Measurements from ENCODE around the gene PPIE.
"Not testable (repeated sequence)": the region's sequence is repeated elsewhere in the genome, so short reads cannot be mapped to it uniquely, and the experiment has no call there.

The PPIE gene

GRCh38 chr1:39777896-39778295 is 39.2 kb downstream of the PPIE start:
- not testable (repeated sequence) for DNase-seq (ENCODE audit: low read depth)

DNA sequence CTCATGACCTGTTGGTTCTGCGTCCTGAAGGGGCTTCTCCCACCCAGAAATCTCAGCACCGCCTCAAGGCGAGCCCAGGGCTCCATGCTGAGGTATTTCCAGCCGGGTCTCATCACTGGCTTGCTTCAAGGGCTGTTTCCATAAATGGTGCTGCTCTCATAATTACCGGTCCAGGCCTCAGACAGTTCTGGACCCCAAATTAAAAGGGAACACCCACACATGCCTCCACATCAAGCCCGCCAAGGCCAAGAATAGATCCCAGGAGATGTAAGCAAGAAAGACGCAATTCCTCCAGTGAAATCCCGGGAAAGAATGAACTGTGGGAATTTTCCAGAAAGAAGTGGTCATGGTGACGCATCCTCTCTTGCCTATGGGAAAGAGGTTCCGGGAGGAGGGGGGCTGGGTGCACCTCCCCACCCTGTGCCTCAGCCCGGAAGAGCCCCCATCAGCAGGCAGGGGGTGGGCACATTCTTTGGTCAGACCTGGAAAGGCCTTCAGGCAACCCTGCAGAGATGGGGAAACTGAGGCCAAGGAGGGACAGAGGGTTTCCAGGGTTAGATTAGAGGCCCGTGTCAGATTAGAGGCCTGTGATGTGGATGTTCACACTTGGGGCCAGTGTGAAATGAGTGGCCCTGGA is 39.9 kb downstream of the PPIE start:
- not testable (repeated sequence) for DNase-seq (ENCODE audit: low read depth)

DNA sequence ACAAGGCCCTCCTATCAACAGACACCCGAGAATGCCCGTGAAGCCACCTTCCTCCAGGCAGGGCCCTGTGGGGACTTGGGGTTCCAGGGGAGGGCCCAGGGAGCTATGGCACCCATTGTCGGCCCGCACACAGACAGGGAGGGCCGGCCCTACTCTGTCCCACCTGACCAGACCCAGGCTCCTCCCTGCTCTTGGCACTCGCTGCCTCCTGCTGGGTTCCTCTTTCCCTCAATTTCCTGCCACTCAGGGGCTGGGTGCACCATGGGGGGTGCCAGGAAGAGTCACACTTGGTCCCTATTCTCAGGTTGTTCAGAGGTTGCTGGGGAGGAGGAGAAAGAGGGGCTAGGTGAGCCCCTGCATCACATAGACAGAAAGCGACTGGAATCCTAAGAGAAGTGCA is 40.5 kb downstream of the PPIE start:
- no peak for DNase-seq (ENCODE audit: low read depth)

GRCh38 chr1:39779821-39780220 is 41.1 kb downstream of the PPIE start:
- no peak for DNase-seq (ENCODE audit: low read depth)

- DNase-seq (ENCODE audit: low read depth), result no peak
Observed at GRCh38 chr1:39781349-39781715, 42.6 kb downstream of the PPIE start.

GRCh38 chr1:39782103-39782502 is 43.4 kb downstream of the PPIE start:
- no peak for DNase-seq (ENCODE audit: low read depth)

DNA sequence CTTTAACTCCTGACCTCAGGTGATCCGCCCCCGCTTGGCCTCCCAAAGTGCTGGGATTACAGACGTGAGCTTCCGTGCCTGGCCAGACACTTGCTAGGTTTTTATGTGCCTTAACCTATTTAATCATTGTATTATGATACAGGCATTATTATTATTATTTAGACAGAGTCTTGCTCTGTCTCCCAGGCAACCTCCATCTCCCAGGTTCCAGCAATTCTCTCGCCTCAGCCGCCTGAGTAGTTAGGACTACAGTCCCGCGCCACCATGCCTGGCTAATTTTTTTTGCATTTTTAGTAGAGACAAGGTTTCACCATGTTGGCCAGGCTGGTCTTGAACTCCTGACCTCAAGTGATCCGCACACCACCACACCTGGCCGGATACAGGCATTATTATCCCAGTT is 44.0 kb downstream of the PPIE start:
- DNase-seq (ENCODE audit: low read depth), result not testable (repeated sequence)

- not testable (repeated sequence) for DNase-seq (ENCODE audit: low read depth)
Observed at GRCh38 chr1:39786303-39787107, 47.8 kb downstream of the PPIE start.

DNA sequence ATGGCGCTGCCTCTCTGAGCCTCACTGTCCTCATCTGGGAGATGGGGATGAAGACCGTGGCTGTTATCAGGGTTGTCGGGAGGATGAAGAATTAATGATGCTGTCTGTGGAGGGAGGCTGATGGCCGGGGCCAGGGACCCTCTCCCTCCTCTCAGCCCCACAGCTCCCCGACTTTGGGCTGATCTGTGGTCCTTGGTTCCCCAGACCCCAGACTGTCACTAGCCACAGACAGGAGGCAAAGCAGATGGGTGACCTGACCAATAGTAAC is 48.4 kb downstream of the PPIE start:
- not testable (repeated sequence) for DNase-seq (ENCODE audit: low read depth)

DNA sequence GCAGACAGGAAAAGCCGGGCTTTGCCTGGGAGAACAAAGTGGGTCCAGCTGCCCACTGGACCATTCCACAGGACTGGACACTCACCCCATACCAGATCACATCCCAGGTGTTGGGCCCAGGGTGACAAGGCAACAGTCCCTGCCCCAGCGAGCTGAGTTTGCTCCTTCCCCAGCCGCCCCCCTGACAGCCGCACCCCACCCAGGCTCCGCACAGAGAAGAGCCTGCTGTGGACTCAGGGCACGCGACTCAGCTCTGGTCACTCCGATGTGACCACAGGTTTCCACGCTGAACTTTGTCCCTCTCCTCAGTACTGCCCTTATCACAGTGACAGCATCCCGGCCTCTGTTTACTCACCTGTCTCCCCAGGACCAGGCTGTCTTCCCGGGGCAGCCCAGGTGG is 48.8 kb downstream of the PPIE start:
- DNase-seq (ENCODE audit: low read depth), result no peak

GRCh38 chr1:39787964-39788363 is 49.3 kb downstream of the PPIE start:
- DNase-seq (ENCODE audit: low read depth), result not testable (repeated sequence)

DNA sequence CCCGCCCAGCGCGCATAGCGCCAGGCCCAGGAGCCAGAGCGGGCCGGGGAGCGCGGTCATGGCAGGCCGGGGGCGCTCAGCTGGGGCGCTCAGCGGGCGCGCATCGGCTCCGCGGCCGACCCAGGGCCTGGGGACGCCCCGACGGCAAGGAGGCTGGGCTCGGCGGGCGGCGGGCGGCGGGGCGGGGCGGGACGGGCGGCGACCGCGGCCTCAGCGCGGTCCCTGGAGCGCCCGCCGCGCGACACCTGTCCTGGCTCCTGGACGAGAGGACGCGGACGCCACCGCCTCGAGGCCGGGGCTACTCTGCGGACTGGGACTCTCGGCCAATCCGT is 49.7 kb downstream of the PPIE start:
- no peak for DNase-seq (ENCODE audit: low read depth)

GRCh38 chr1:39788758-39789570 is 50.3 kb downstream of the PPIE start, which contains the start of gene BMP8B:
Gene BMP8B (minus strand): TSS chr1:39788865. CDS start chr1:39788485, 380 bp downstream.
- no peak for DNase-seq (ENCODE audit: low read depth)

GRCh38 chr1:39789571-39790110 is 51.0 kb downstream of the PPIE start:
- DNase-seq (ENCODE audit: low read depth), result no peak

DNA sequence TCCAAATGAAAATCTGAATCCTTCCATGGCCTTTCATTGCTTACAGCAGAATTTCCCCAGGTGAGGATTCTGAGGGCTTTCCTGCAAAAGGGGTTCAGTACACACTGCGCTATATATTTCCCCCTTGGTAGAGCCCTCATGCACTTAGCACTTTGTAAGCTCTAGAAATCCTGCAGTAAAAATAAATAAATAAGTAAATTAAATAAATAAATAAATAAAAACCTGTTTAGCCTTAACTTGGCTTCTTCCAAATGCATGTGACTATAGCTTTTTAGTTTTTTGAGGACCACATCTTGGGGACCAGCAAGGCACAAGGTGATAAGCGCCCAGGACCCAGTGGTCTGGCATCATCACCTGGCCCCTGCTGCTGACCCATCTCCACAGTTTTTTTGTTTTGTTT is 53.2 kb downstream of the PPIE start:
- DNase-seq (ENCODE audit: low read depth), result no peak

- DNase-seq (ENCODE audit: low read depth), result no peak
Observed at GRCh38 chr1:39795651-39796050, 57.0 kb downstream of the PPIE start.

GRCh38 chr1:39798859-39799769 is 60.4 kb downstream of the PPIE start:
- peak; percentile 25 for DNase-seq (ENCODE audit: low read depth)

- peak; percentile 47 for DNase-seq (ENCODE audit: low read depth)
Observed at GRCh38 chr1:39799770-39800470, 61.2 kb downstream of the PPIE start.

DNA sequence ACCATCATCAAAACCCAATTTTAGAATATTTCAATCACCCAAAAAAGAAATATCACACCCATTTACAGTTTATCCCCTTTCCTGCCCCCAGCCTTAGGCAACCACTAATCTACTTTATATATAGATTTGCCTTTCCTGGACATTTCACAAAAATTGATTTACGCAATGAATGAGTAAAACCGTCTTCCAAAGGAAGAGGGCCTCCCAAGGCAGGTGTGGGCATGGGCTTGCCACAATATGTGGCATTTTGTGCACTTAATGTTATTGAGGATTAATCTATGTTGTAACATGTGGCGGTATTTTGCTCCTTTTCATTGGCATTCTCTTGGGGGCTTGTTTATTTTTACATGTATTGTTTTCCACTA is 61.8 kb downstream of the PPIE start:
- no peak for DNase-seq (ENCODE audit: low read depth)

- DNase-seq (ENCODE audit: low read depth), result no peak
Observed at GRCh38 chr1:39802496-39803260, 64.0 kb downstream of the PPIE start.

Data from GM04504 (cell line).